ENCODE data around the gene MPHOSPH8.

Gene MPHOSPH8, protein sequence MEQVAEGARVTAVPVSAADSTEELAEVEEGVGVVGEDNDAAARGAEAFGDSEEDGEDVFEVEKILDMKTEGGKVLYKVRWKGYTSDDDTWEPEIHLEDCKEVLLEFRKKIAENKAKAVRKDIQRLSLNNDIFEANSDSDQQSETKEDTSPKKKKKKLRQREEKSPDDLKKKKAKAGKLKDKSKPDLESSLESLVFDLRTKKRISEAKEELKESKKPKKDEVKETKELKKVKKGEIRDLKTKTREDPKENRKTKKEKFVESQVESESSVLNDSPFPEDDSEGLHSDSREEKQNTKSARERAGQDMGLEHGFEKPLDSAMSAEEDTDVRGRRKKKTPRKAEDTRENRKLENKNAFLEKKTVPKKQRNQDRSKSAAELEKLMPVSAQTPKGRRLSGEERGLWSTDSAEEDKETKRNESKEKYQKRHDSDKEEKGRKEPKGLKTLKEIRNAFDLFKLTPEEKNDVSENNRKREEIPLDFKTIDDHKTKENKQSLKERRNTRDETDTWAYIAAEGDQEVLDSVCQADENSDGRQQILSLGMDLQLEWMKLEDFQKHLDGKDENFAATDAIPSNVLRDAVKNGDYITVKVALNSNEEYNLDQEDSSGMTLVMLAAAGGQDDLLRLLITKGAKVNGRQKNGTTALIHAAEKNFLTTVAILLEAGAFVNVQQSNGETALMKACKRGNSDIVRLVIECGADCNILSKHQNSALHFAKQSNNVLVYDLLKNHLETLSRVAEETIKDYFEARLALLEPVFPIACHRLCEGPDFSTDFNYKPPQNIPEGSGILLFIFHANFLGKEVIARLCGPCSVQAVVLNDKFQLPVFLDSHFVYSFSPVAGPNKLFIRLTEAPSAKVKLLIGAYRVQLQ

DNA sequence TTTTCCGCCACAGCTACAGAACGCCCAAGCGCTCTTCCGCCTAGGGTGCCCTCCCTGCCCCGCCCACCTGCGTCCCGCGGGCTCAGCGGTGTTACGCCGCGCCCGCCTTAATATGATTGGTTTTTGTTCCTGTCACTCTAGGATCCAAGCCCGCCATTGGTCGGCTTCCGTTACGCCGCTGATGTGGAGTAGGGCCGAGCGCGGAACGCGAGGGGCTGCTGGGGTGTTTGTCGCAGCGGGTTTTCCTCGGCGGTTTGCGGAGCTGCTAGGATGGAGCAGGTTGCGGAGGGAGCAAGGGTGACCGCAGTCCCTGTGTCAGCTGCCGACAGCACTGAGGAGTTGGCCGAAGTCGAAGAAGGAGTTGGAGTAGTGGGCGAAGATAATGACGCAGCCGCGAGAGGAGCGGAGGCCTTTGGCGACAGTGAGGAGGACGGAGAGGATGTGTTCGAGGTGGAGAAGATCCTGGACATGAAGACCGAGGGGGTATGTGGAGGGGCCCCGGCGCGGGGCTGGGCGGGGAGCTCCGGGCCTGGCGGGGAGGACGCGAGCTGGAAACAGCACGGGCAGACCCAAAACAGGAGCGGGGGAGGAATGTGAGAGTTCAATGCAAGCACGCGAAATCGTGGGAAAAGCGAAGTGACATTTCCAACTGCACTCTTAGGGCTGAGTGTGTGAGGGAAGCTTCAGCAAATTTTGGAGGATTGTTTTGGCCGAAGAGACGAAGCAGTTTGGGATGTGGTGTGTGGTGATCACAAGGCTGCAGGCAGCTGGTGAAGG is at the start of gene MPHOSPH8:
Gene MPHOSPH8, plus strand, starts transcription at position 181 of the 777 bp plus-strand sequence. Its CDS starts 90 bp downstream, at position 271.
- TF ChIP-seq, protein P1, sequence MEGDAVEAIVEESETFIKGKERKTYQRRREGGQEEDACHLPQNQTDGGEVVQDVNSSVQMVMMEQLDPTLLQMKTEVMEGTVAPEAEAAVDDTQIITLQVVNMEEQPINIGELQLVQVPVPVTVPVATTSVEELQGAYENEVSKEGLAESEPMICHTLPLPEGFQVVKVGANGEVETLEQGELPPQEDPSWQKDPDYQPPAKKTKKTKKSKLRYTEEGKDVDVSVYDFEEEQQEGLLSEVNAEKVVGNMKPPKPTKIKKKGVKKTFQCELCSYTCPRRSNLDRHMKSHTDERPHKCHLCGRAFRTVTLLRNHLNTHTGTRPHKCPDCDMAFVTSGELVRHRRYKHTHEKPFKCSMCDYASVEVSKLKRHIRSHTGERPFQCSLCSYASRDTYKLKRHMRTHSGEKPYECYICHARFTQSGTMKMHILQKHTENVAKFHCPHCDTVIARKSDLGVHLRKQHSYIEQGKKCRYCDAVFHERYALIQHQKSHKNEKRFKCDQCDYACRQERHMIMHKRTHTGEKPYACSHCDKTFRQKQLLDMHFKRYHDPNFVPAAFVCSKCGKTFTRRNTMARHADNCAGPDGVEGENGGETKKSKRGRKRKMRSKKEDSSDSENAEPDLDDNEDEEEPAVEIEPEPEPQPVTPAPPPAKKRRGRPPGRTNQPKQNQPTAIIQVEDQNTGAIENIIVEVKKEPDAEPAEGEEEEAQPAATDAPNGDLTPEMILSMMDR (IDR thresholded peaks at IDR 0.05; ENCODE audit: extremely low read depth, missing control alignments), result no peak
- peak; percentile 96 for DNase-seq (ENCODE audit: low spot score)

DNA sequence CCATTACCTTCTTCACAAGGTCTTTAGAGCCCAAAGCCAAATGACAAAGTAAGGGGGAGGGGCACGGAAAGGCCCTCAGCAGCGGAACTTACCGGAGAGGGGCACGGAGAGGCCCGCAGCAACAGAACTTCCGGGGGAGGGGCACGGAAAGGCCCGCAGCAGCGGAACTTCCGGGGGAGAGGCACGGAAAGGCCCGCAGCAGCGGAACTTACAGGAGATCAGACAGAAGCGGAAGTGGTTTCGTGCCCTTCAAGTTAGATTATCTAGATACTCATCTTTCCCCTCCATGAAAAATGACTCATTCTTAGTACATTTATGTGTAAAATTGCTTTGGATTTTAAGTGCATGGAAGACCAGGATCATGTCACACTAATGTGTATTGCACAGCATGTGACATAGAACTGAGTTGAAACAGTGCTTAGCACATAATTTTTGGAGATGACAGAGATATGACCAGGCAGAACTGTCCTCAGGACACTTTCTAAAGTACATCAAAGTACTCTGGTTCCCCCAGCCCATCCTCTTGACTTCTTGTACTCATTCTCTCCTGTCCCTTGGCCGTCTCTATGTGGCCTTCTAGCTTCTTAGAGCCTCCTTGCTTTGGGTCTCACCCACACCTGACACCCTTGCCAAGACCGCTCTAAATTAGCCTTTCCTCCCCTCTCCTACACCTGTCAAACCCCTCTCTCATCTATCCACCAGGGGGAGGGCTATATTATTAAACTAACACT is 46.4 kb upstream of the MPHOSPH8 start:
- TF ChIP-seq, protein P1 (IDR thresholded peaks at IDR 0.05; ENCODE audit: extremely low read depth, missing control alignments), result no peak
- peak; percentile 72 for DNase-seq (ENCODE audit: low spot score)

DNA sequence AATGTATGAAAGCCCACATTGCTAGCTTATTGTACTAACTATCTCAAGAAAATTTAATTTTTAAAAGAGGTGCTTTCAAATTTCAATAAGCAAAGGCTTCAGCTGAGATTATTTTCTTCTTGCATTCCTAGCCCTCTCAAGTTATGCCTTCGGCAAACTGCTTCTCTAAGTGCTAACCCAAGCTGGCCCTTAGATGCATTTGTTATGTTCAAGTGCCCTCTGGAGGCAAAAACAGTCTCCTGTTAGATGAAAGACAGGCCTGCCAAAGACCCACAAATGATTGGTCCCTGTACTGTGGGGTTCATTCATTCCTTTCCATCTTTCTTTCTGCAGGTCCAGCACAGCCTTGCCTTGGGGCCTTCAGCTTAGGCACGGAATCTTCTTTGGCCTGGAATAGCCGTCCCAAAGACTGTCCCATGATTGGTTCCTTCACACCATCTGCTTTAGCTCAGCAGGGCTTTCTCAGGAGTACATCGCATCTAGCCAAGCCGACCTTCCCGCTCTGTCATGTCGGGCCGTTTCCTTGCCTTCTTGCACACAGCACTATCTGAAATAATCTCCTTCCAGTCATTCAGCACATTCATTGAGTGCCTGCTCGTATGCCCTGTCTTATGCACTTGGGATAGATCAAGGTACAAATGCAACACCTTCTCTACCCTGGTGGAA is 45.7 kb upstream of the MPHOSPH8 start:
- DNase-seq (ENCODE audit: low spot score), result peak; percentile 46
- TF ChIP-seq, protein P1 (IDR thresholded peaks at IDR 0.05; ENCODE audit: extremely low read depth, missing control alignments), result peak; percentile 51

DNA sequence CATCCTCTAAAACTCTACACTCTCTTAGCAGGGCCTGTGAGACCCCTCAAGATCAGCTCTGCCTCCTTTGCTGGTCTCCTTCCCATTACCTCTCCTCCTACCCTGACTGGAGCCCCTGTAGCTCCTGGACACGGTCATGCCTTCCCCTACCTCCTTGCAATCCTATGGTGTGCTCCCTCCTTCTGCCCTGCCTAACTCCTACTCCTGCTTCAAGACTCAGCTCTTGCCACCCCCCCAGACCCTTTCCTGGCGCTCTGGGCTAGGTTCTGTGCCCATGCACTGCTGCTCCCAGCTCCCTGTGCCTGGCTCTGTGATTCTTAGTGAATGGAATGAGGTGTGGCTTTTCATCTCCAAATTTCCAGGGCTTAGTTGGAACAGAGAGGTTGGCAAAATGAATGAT is 44.1 kb upstream of the MPHOSPH8 start:
- DNase-seq (ENCODE audit: low spot score), result no peak
- TF ChIP-seq, protein P1 (IDR thresholded peaks at IDR 0.05; ENCODE audit: extremely low read depth, missing control alignments), result no peak

DNA sequence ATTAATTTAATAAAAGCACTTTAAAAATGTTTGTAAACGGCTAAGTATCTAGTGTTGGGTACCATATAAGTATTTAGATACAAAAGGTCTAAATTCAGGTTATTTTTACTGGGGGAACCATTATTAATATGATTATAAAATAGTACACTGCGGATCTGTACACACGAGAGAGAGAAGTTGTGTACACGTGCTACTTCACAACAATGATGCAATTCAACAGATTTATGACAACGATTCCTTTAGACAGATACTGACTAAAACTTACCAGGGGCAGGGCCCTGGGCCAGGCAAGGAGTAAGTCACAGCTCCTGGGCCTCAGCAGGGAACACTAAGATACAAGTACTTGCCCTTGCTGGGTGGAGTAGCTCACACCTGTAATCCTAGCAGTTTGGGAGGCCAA is 43.0 kb upstream of the MPHOSPH8 start:
- no peak for DNase-seq (ENCODE audit: low spot score)
- TF ChIP-seq, protein P1 (IDR thresholded peaks at IDR 0.05; ENCODE audit: extremely low read depth, missing control alignments), result no peak

DNA sequence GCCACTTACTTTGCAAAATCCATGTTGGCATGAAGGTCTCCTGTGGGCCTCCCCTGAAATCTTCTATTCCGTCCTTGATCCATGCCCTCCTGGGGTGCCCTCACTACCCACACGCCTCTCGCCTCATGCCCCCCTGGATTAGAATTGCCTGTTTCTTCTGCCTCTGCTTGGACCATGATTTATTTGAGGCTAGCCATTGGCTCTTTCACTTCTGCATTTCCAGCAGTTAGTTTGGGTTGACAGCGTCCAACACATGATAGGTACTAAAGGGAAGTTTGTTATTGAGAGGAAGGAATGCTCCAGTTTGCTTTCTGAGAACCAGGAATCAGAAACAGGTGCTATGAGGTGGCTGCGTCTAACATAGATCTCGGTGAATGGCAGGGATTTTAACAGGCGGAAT is 41.6 kb upstream of the MPHOSPH8 start:
- TF ChIP-seq, protein P1 (IDR thresholded peaks at IDR 0.05; ENCODE audit: extremely low read depth, missing control alignments), result no peak
- DNase-seq (ENCODE audit: low spot score), result no peak

Data from GM20000 (cell line).